ENCODE measurements around the gene ZFP69B.

Gene ZFP69B

DNA sequence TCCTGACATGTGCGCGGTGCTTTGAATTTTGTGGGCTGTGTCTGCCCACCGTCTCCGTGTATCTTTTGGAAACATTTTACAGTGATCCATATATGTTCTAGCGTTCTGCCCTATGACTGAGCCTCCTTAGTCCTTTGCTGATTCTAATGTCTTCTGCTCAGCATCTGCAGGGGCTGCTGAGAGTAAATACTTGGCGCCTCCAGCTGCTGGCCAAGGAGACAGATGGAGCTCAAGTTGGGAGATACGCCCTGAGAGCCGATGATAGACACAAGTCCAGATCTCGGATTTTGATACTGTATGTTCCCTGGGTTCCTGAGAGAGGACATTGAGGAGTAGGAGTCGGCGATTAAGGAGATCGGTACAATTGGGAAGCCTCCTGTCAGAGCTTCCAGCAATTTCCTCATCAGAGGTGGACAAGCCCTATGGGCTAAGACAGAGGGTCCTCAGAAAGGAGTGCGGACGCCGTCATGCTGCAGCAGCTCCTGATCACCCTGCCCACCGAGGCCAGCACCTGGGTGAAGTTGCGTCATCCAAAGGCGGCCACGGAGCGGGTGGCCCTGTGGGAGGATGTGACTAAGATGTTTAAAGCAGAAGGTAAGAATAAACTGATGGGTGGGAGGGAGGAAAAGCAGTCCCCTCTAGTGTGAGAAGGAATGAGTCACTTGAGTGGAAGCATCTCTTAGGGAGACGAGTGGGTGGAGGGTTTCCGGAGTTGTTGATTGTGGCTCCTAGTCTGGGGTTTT is 390 bp downstream of the ZFP69B start:
- H3K23ac ChIP-seq (ENCODE audit: low read length), result no peak overlapping the region
- peak overlapping the region; percentile 75 for H3K18ac ChIP-seq (ENCODE audit: low read length)
- peak overlapping the region; percentile 31 for H3K4me3 ChIP-seq (ENCODE audit: low read length)
- WGBS (ENCODE audit: extremely low coverage, insufficient coverage, low lambda C conversion rate), result no CpG with 5 or more reads among the region's 22 CpGs
- no peak overlapping the region for H4K8ac ChIP-seq (ENCODE audit: low read depth, low read length)
- peak overlapping the region; percentile 91 for H3K4me2 ChIP-seq (ENCODE audit: low read length)
- peak overlapping the region; percentile 89 for H3K27ac ChIP-seq (ENCODE audit: low read depth, low read length)
- H2BK5ac ChIP-seq (ENCODE audit: low read length), result peak overlapping the region; percentile 30
- no peak overlapping the region for H2BK15ac ChIP-seq (replicated peaks; ENCODE audit: low read depth)
- H3K79me2 ChIP-seq (ENCODE audit: control insufficient read depth, insufficient read depth, low read length), result no peaks in the 10 kb centered on the region
- no peak overlapping the region for H2BK120ac ChIP-seq (ENCODE audit: low read depth, low read length)
- peak overlapping the region; percentile 80 for H3K9ac ChIP-seq (ENCODE audit: low read length)
- no peaks in the 10 kb centered on the region for H3K27me3 ChIP-seq (ENCODE audit: insufficient read depth, low read length, poor library complexity)
- H3K56ac ChIP-seq (ENCODE audit: low read length), result peak overlapping the region; percentile 88
- DNase-seq, result peak; percentile 32
- no peaks in the 10 kb centered on the region for H3K79me1 ChIP-seq (ENCODE audit: low read length)
- no peak overlapping the region for H4K5ac ChIP-seq (ENCODE audit: low read length)
- no peaks in the 10 kb centered on the region for H3K36me3 ChIP-seq (ENCODE audit: control insufficient read depth, insufficient read depth, low read length)
- H3K4ac ChIP-seq (ENCODE audit: low read depth, low read length), result no peak overlapping the region
- H3K4me1 ChIP-seq (ENCODE audit: control insufficient read depth, low read depth, low read length), result peaks cover 4% of the 10 kb centered on the region
- H2AK5ac ChIP-seq (ENCODE audit: low read length), result peak overlapping the region; percentile 31

DNA sequence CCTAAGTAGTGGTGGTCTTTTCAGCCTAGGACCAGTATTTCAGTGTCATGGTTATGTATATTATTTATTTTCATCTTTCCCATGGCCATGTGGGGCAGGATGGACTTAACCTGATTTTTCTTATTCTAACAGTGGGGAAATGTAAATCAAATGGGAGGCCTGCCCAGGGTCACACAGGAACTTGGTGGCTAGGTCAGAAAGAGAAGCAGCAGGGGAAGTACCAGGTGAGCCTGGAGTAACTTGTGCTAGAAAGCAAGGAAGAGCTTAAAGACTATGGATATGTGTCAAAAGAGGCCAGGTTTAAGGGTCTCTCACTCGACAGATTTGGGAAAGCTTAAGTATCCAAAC is 936 bp downstream of the ZFP69B start:
- H3K9ac ChIP-seq (ENCODE audit: low read length), result peak overlapping the region; percentile 80

DNA sequence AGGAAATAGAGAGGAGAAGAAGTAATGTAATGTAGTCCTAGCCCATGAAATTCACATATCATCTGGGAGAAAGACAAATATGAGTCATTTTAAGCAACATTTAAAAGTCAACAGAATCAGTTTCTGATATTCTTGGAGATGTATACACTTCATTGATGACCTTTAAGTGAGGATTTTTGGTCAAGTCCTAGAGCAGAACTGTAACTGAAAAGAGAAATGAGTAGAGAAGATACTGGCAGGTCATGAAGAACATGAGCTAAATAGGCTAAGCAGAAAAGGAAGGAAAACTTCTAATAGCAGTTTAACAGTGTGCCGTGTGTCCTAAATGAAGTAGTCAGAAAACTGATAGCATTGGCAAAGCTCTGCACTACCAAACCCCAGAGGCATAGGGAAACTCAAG is 4.6 kb downstream of the ZFP69B start:
- Histone ChIP-seq H2BK120ac (ENCODE audit: low read depth, low read length) (no peak overlapping the region), H3K23ac (ENCODE audit: low read length) (no peak overlapping the region), H3K18ac (ENCODE audit: low read length) (no peak overlapping the region), H4K5ac (ENCODE audit: low read length) (no peak overlapping the region), H3K27ac (ENCODE audit: low read depth, low read length) (no peak overlapping the region), H3K79me1 (ENCODE audit: low read length) (no peaks in the 10 kb centered on the region), H4K8ac (ENCODE audit: low read depth, low read length) (no peak overlapping the region), H2BK15ac (replicated peaks; ENCODE audit: low read depth) (no peak overlapping the region), H3K79me2 (ENCODE audit: control insufficient read depth, insufficient read depth, low read length) (no peaks in the 10 kb centered on the region), H3K4me2 (ENCODE audit: low read length) (no peak overlapping the region), H3K9ac (ENCODE audit: low read length) (no peak overlapping the region), H3K56ac (ENCODE audit: low read length) (no peak overlapping the region), H2AK5ac (ENCODE audit: low read length) (no peak overlapping the region), H2BK5ac (ENCODE audit: low read length) (no peak overlapping the region), H3K27me3 (ENCODE audit: insufficient read depth, low read length, poor library complexity) (no peaks in the 10 kb centered on the region), H3K4ac (ENCODE audit: low read depth, low read length) (no peak overlapping the region), H3K4me1 (ENCODE audit: control insufficient read depth, low read depth, low read length) (peaks cover 4% of the 10 kb centered on the region), H3K4me3 (ENCODE audit: low read length) (no peak overlapping the region), H3K36me3 (ENCODE audit: control insufficient read depth, insufficient read depth, low read length) (peaks cover 2% of the 10 kb centered on the region)
- no CpG with 5 or more reads among the region's 1 CpG for WGBS (ENCODE audit: extremely low coverage, insufficient coverage, low lambda C conversion rate)
- DNase-seq, result no peak

More for the DNA sequence above, 936 bp downstream of the ZFP69B start:
- peak overlapping the region; percentile 91 for H3K4me2 ChIP-seq (ENCODE audit: low read length)
- H3K23ac ChIP-seq (ENCODE audit: low read length), result no peak overlapping the region
- H3K36me3 ChIP-seq (ENCODE audit: control insufficient read depth, insufficient read depth, low read length), result no peaks in the 10 kb centered on the region
- peak overlapping the region; percentile 31 for H2AK5ac ChIP-seq (ENCODE audit: low read length)
- no CpG with 5 or more reads among the region's 1 CpG for WGBS (ENCODE audit: extremely low coverage, insufficient coverage, low lambda C conversion rate)
- no peaks in the 10 kb centered on the region for H3K79me1 ChIP-seq (ENCODE audit: low read length)
- no peaks in the 10 kb centered on the region for H3K27me3 ChIP-seq (ENCODE audit: insufficient read depth, low read length, poor library complexity)
- no peaks in the 10 kb centered on the region for H3K79me2 ChIP-seq (ENCODE audit: control insufficient read depth, insufficient read depth, low read length)
- peak overlapping the region; percentile 31 for H3K4me3 ChIP-seq (ENCODE audit: low read length)
- no peak overlapping the region for H3K18ac ChIP-seq (ENCODE audit: low read length)
- DNase-seq, result peak; percentile 19
- peak overlapping the region; percentile 88 for H3K56ac ChIP-seq (ENCODE audit: low read length)
- H3K27ac ChIP-seq (ENCODE audit: low read depth, low read length), result no peak overlapping the region
- H2BK120ac ChIP-seq (ENCODE audit: low read depth, low read length), result no peak overlapping the region
- H4K5ac ChIP-seq (ENCODE audit: low read length), result no peak overlapping the region
- H3K4me1 ChIP-seq (ENCODE audit: control insufficient read depth, low read depth, low read length), result peaks cover 4% of the 10 kb centered on the region
- H2BK15ac ChIP-seq (replicated peaks; ENCODE audit: low read depth), result no peak overlapping the region
- H4K8ac ChIP-seq (ENCODE audit: low read depth, low read length), result no peak overlapping the region
- H2BK5ac ChIP-seq (ENCODE audit: low read length), result no peak overlapping the region
- no peak overlapping the region for H3K4ac ChIP-seq (ENCODE audit: low read depth, low read length)

GRCh38 chr1:40462956-40463590 is 12.8 kb downstream of the ZFP69B start:
- no peak overlapping the region for H3K9ac ChIP-seq (ENCODE audit: low read length)
- no peak overlapping the region for H3K56ac ChIP-seq (ENCODE audit: low read length)
- no peak overlapping the region for H3K18ac ChIP-seq (ENCODE audit: low read length)
- no peaks in the 10 kb centered on the region for H3K27me3 ChIP-seq (ENCODE audit: insufficient read depth, low read length, poor library complexity)
- H3K4me1 ChIP-seq (ENCODE audit: control insufficient read depth, low read depth, low read length), result no peaks in the 10 kb centered on the region
- no peaks in the 10 kb centered on the region for H3K79me1 ChIP-seq (ENCODE audit: low read length)
- no peak overlapping the region for H2BK15ac ChIP-seq (replicated peaks; ENCODE audit: low read depth)
- WGBS (ENCODE audit: extremely low coverage, insufficient coverage, low lambda C conversion rate), result no CpG with 5 or more reads among the region's 3 CpGs
- no peak overlapping the region for H4K5ac ChIP-seq (ENCODE audit: low read length)
- no peak overlapping the region for H3K4me2 ChIP-seq (ENCODE audit: low read length)
- H3K23ac ChIP-seq (ENCODE audit: low read length), result no peak overlapping the region
- H3K4ac ChIP-seq (ENCODE audit: low read depth, low read length), result no peak overlapping the region
- no peaks in the 10 kb centered on the region for H3K79me2 ChIP-seq (ENCODE audit: control insufficient read depth, insufficient read depth, low read length)
- no peak overlapping the region for H2AK5ac ChIP-seq (ENCODE audit: low read length)
- H3K4me3 ChIP-seq (ENCODE audit: low read length), result no peak overlapping the region
- H2BK120ac ChIP-seq (ENCODE audit: low read depth, low read length), result no peak overlapping the region
- peak; percentile 36 for DNase-seq
- peaks cover 1% of the 10 kb centered on the region for H3K36me3 ChIP-seq (ENCODE audit: control insufficient read depth, insufficient read depth, low read length)
- H2BK5ac ChIP-seq (ENCODE audit: low read length), result no peak overlapping the region
- H3K27ac ChIP-seq (ENCODE audit: low read depth, low read length), result no peak overlapping the region
- no peak overlapping the region for H4K8ac ChIP-seq (ENCODE audit: low read depth, low read length)

DNA sequence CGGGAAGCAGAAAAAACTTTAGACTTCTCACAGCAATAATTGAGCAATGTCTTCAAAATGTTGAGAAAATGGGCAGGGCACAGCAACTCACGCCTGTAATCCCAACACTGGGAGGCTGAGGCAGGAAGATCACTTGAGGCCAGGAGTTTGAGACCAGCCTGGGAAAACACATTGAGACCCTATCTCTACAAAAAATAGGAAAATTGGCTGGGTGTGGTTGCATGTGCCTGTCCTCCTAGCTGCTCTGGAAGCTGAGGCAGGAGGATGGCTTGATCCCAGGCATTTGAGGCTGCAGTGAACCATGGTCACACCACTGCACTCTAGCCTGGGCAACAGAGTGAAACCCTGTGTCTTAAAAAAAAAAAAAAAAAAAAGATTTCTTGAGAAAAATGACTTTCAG is 19.1 kb downstream of the ZFP69B start:
- H2BK120ac ChIP-seq (ENCODE audit: low read depth, low read length), result no peak overlapping the region
- no peak overlapping the region for H3K27ac ChIP-seq (ENCODE audit: low read depth, low read length)
- H3K56ac ChIP-seq (ENCODE audit: low read length), result no peak overlapping the region
- no peak for DNase-seq
- no peak overlapping the region for H3K4ac ChIP-seq (ENCODE audit: low read depth, low read length)
- H3K23ac ChIP-seq (ENCODE audit: low read length), result no peak overlapping the region
- H3K9ac ChIP-seq (ENCODE audit: low read length), result no peak overlapping the region
- no peak overlapping the region for H4K5ac ChIP-seq (ENCODE audit: low read length)
- no peaks in the 10 kb centered on the region for H3K27me3 ChIP-seq (ENCODE audit: insufficient read depth, low read length, poor library complexity)
- no peak overlapping the region for H3K18ac ChIP-seq (ENCODE audit: low read length)
- no peaks in the 10 kb centered on the region for H3K4me1 ChIP-seq (ENCODE audit: control insufficient read depth, low read depth, low read length)
- H3K36me3 ChIP-seq (ENCODE audit: control insufficient read depth, insufficient read depth, low read length), result no peaks in the 10 kb centered on the region
- H3K79me2 ChIP-seq (ENCODE audit: control insufficient read depth, insufficient read depth, low read length), result no peaks in the 10 kb centered on the region
- no peaks in the 10 kb centered on the region for H3K79me1 ChIP-seq (ENCODE audit: low read length)
- H2AK5ac ChIP-seq (ENCODE audit: low read length), result no peak overlapping the region
- H4K8ac ChIP-seq (ENCODE audit: low read depth, low read length), result no peak overlapping the region
- no peak overlapping the region for H2BK15ac ChIP-seq (replicated peaks; ENCODE audit: low read depth)
- no peak overlapping the region for H2BK5ac ChIP-seq (ENCODE audit: low read length)
- H3K4me2 ChIP-seq (ENCODE audit: low read length), result no peak overlapping the region
- WGBS (ENCODE audit: extremely low coverage, insufficient coverage, low lambda C conversion rate), result no CpG with 5 or more reads among the region's 2 CpGs
- H3K4me3 ChIP-seq (ENCODE audit: low read length), result no peak overlapping the region

All from mesendoderm (in vitro differentiated cells).